Fibroblast of mammary gland (primary cell): ENCODE data around the gene SCTR.

ENCODE experiments used
- DNase-seq: peaks from one replicate; pipeline ENCODE4 v3.0.0-alpha.2; 2010; ENCODE audit warnings: low read depth
- H3K4me3 ChIP-seq: 2 replicates; pipeline ENCODE4 v1.5.1; 2011; ENCODE audit warnings: low read depth, mild to moderate bottlenecking, low read length, moderate library complexity; ENCODE audit not compliant: control insufficient read depth
- TF ChIP-seq, protein P1 (sequence below): conservative IDR thresholded peaks from 2 replicates; pipeline ENCODE4 v1.5.1; 2011; ENCODE audit warnings: low read depth, low read length, inconsistent platforms; ENCODE audit not compliant: control insufficient read depth, insufficient read depth

Gene SCTR

DNA sequence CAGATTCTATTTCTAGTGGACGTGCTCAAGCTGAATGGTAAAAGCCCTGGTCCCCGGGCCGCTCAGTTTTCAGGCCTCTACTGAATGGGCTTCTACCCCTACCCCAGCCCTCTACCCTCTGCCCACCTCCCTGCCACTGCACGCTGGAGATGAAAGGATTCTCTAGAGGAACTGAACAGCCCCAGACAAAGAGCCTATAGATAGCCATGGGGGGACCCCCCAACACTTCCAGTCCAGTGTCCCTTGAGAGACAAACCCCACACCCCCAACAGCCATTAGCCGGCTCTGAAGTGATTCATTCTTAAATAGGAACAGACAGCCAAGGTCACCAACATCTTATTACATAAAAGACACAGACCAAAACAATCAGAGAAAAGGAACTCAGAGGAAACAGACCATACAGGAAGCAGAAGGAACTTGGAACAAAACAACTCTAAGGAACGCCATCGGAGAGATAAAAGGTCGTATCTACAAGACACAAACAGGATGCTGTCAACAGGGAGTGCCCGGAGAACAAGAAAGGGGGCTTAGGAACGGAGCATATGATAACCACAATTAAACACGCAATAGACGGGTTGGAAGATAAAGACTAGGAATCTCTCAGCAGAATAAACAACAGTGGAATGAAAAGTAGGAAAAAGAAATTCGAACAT, 69.1 kb downstream of the SCTR start:
- H3K4me3 ChIP-seq, result no peak overlapping the region
- no peak for DNase-seq

DNA sequence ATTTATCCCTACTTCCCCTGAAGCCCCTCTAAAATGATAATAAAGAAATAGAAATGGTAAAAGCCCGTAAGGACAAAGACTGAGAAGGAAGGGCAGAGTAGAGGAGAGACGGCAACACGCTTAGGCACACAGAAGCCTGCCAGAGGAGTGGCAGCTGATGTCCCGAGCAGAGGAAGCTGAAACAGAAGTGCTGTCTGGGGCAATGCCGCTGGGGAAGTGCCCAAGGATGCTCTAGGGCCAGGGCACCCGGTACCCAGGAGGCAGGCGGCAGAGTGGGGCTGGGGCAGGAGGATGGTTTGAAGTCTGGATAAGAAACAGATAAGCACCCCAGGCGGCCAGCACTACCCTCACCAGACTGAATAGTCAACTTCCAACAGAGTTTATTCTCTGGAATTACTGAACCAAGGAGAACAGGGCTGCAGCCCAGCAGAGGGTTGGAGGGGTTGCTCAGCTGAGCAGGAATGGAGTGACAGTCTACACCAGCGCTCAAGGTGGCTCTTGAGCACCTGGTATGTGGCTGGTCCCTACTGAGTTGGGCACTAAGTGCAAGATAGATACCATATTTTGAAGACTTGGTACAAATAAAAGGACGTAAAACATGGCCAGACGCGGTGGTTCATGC, 70.2 kb downstream of the SCTR start:
- H3K4me3 ChIP-seq, result no peak overlapping the region
- TF ChIP-seq, protein P1, sequence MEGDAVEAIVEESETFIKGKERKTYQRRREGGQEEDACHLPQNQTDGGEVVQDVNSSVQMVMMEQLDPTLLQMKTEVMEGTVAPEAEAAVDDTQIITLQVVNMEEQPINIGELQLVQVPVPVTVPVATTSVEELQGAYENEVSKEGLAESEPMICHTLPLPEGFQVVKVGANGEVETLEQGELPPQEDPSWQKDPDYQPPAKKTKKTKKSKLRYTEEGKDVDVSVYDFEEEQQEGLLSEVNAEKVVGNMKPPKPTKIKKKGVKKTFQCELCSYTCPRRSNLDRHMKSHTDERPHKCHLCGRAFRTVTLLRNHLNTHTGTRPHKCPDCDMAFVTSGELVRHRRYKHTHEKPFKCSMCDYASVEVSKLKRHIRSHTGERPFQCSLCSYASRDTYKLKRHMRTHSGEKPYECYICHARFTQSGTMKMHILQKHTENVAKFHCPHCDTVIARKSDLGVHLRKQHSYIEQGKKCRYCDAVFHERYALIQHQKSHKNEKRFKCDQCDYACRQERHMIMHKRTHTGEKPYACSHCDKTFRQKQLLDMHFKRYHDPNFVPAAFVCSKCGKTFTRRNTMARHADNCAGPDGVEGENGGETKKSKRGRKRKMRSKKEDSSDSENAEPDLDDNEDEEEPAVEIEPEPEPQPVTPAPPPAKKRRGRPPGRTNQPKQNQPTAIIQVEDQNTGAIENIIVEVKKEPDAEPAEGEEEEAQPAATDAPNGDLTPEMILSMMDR, result no peak
- DNase-seq, result no peak

More for the DNA sequence above, 69.1 kb downstream of the SCTR start:
- TF ChIP-seq, protein P1, result no peak

DNA sequence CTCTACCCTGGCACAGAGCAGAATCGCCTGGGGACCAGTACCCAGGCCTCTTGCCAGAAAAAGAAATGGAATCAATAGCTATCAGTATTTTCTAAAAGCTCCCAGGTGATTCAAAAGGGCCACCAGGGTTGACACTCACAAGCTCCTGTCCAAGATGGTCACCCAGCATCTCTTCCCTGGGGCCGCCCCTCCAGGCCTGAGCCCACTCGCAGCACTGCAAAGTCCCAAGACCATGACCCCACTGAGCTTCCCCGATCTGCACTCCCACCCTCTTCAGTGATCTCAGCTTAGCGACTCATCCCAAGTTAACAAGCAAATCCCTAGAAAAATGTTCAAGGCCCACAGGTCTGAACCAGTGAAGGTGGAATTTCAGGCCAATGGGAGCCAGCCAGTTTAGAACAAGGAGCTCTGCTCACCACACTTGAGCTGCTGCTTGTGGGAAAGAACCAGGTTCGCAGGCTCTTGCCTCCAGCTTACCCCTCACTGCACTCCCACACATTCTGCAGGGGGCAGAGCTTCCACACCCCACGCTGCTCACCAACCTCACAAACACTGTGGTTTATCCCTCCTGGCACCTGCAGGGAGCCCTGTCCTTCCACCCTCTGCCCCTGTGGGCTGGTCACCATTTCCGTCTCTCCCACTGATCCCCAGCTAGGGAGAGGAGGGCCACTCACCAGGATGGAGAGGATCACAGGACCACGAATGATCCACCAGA, 72.8 kb downstream of the SCTR start:
- H3K4me3 ChIP-seq, result no peak overlapping the region
- TF ChIP-seq, protein P1, result no peak
- no peak for DNase-seq

DNA sequence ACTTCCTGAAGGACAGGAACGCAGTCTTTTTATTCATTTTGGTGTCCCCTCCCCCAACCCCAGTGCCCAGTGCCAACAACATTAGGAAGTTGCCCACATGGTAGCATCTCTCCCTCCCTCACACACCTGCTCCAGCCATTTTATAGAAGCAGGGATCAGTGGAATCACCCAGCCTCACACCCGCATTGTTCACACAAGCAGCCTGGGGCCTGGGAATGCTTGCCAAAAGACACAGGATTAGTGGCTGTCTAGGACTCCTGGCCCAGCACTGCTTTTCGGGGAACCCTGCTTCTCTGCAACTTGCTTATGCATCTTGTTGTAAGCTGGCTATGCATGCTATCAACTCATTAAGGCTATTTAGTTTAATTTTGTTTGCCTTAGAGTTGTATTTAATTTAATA, 74.8 kb downstream of the SCTR start:
- H3K4me3 ChIP-seq, result no peak overlapping the region
- no peak for DNase-seq
- TF ChIP-seq, protein P1, result no peak

DNA sequence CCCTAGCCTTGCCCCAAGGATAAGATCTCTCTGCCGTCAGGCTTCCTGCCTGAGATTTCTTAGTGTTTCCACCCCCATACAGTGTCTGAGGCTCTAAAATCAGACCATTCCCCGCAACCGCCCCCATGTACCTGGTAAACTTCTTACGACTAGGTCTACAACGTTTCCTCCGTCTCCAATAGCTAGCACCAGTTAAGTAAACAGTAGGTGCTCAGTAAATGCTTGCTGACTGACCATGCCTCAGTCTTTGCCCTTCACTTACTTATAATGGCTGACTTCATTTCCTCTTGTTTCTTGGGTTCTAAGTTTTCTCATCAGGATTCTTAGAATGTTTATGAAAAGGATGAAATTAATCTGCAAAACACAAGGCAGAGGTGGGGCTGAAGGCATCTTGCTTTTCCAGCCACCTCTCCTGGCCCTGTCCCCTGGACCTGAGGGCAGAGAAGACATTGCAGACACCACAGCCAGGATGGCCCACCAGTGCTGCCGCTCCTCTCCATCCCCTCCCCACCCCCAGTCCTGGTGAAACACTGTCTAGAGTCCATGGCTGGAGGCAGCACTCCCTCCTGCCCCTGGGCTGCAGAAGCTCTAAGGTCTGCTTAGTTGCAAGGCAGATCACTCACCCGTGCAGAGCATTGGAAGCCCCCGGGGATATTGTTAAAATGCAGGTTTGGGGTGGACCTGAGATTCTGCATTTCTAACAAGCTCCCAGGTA, 75.7 kb downstream of the SCTR start:
- no peak overlapping the region for H3K4me3 ChIP-seq
- DNase-seq, result no peak
- TF ChIP-seq, protein P1, result no peak

DNA sequence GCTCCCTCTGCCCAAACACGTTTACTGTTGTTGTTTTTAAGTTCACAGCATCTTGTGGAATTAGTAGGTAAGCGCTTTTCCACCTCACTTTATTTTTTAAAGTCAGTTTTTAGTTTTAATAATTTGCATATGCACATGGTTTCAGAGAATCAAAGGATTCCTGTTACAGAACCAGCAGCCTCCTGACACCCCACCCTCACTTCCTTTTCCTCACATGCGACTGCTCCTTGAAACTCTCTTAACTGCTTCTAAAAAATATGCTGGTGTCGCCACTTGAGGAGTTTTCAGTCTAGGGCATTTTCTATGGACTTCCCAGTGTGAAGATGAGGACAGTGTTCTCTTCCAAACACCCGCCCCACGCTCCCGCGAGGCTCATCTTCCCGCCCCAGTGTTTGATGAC, 78.2 kb downstream of the SCTR start:
- no peak overlapping the region for H3K4me3 ChIP-seq
- DNase-seq, result no peak
- TF ChIP-seq, protein P1, result no peak
